Loucy (cell line): ENCODE results near the gene OR11A1.

Source experiments
- H2AFZ ChIP-seq: fragments of 200-600 bp; sonication (generic); 2 replicates; pipeline ENCODE4 v1.6.0; 2016; ENCODE audit warnings: antibody characterized with exemption, mild to moderate bottlenecking, low read length, moderate library complexity
- H3F3A ChIP-seq: fragments of 200-600 bp; 2 replicates; pipeline ENCODE4 v1.6.0; 2016; ENCODE audit warnings: antibody characterized with exemption, low read depth, mild to moderate bottlenecking
- H3K27me3 ChIP-seq: fragments of 200-600 bp; sonication (generic); 2 replicates; pipeline ENCODE4 v1.6.1; 2014; ENCODE audit warnings: low read length, mild to moderate bottlenecking; ENCODE audit not compliant: insufficient read depth, poor library complexity, severe bottlenecking
- H3K36me3 ChIP-seq: fragments of 200-600 bp; sonication (generic); 2 replicates; pipeline ENCODE4 v1.6.1; 2016; ENCODE audit warnings: low read length; ENCODE audit not compliant: insufficient read depth
- H3K4me1 ChIP-seq: fragments of 200-600 bp; sonication (generic); 2 replicates; pipeline ENCODE4 v1.5.1; 2014; ENCODE audit warnings: low read length, mild to moderate bottlenecking; ENCODE audit not compliant: insufficient read depth, poor library complexity, severe bottlenecking
- H3K4me2 ChIP-seq: fragments of 200-600 bp; sonication (generic); 2 replicates; pipeline ENCODE4 v1.6.0; 2014; ENCODE audit warnings: antibody characterized with exemption, low read length, low read depth, mild to moderate bottlenecking; ENCODE audit not compliant: poor library complexity, severe bottlenecking
- H3K4me3 ChIP-seq: fragments of 200-600 bp; sonication (generic); 2 replicates; pipeline ENCODE4 v1.5.1; 2014; ENCODE audit warnings: low read length, mild to moderate bottlenecking, mixed read lengths; ENCODE audit not compliant: poor library complexity, severe bottlenecking
- H3K79me2 ChIP-seq: fragments of 200-600 bp; sonication (generic); 2 replicates; pipeline ENCODE4 v1.6.1; 2014; ENCODE audit warnings: low read length; ENCODE audit not compliant: insufficient read depth
- H3K9ac ChIP-seq: fragments of 200-600 bp; sonication (generic); 2 replicates; pipeline ENCODE4 v1.6.0; 2014; ENCODE audit warnings: mild to moderate bottlenecking, low read depth, low read length, moderate library complexity; ENCODE audit not compliant: poor library complexity, severe bottlenecking
- H3K9me2 ChIP-seq: fragments of 200-600 bp; sonication (generic); replicated peaks from 2 replicates; pipeline ENCODE4 v1.6.1; 2016; ENCODE audit warnings: low read depth, low read length, mixed read lengths
- H3K9me3 ChIP-seq: fragments of 200-600 bp; sonication (generic); 2 replicates; pipeline ENCODE4 v1.6.1; 2014; ENCODE audit warnings: mild to moderate bottlenecking, antibody characterized with exemption, low read length, low read depth; ENCODE audit not compliant: insufficient read depth
- H4K20me1 ChIP-seq: fragments of 200-600 bp; sonication (generic); 2 replicates; pipeline ENCODE4 v1.6.0; 2014; ENCODE audit warnings: antibody characterized with exemption, low read length, mild to moderate bottlenecking; ENCODE audit not compliant: insufficient read depth, poor library complexity, severe bottlenecking
- CTCF ChIP-seq: fragments of 200-600 bp; sonication (generic); conservative IDR thresholded peaks from 2 replicates; pipeline ENCODE4 v1.5.1; 2014; ENCODE audit warnings: mild to moderate bottlenecking, antibody characterized with exemption, low read length
- EZH2phosphoT487 ChIP-seq: fragments of 200-600 bp; IDR thresholded peaks from 2 replicates; pipeline ENCODE4 v1.6.1; 2018; ENCODE audit warnings: antibody characterized with exemption, mild to moderate bottlenecking, moderate library complexity, borderline replicate concordance

OR11A1 gene

GRCh38 chr6:29477923-29478450, 21.1 kb upstream of the OR11A1 start:
- Histone ChIP-seq H3K9me3 (peaks cover 9% of the 10 kb centered on the region), H3K4me2 (no peak overlapping the region), H3K27me3 (no peaks in the 10 kb centered on the region), H3K36me3 (no peaks in the 10 kb centered on the region), H4K20me1 (no peaks in the 10 kb centered on the region), H2AFZ (no peak overlapping the region), H3K9me2 (no peaks in the 10 kb centered on the region), H3K79me2 (no peaks in the 10 kb centered on the region), H3K4me3 (no peak overlapping the region), H3K9ac (no peak overlapping the region), H3K4me1 (peaks cover 23% of the 10 kb centered on the region), H3F3A (peaks cover 5% of the 10 kb centered on the region; the same call in 1 of the 2 replicates)
- TF ChIP-seq EZH2phosphoT487, result no peak
- TF ChIP-seq CTCF, result no peak

GRCh38 chr6:29474996-29475395, 18.1 kb upstream of the OR11A1 start:
- Histone ChIP-seq H3K9me2 (no peaks in the 10 kb centered on the region), H3K9ac (no peak overlapping the region), H3K36me3 (no peaks in the 10 kb centered on the region), H3K9me3 (no peaks in the 10 kb centered on the region), H3K4me3 (no peak overlapping the region), H2AFZ (no peak overlapping the region), H4K20me1 (no peaks in the 10 kb centered on the region), H3F3A (no peaks in the 10 kb centered on the region), H3K27me3 (no peaks in the 10 kb centered on the region), H3K4me1 (peaks cover 17% of the 10 kb centered on the region), H3K4me2 (no peak overlapping the region), H3K79me2 (no peaks in the 10 kb centered on the region)
- TF ChIP-seq EZH2phosphoT487 (no peak), CTCF (no peak)

GRCh38 chr6:29466241-29466640, 9.4 kb upstream of the OR11A1 start:
- no peaks in the 10 kb centered on the region for H3F3A ChIP-seq
- H3K4me3 ChIP-seq, result no peak overlapping the region
- no peaks in the 10 kb centered on the region for H3K9me2 ChIP-seq
- no peaks in the 10 kb centered on the region for H3K36me3 ChIP-seq
- peaks cover 36% of the 10 kb centered on the region for H3K4me1 ChIP-seq
- TF ChIP-seq EZH2phosphoT487, result no peak
- no peak for TF ChIP-seq CTCF
- no peaks in the 10 kb centered on the region for H3K27me3 ChIP-seq
- no peaks in the 10 kb centered on the region for H3K79me2 ChIP-seq
- H2AFZ ChIP-seq, result peak overlapping the region; percentile 41; the same call in 1 of the 2 replicates
- H4K20me1 ChIP-seq, result no peaks in the 10 kb centered on the region
- no peak overlapping the region for H3K9ac ChIP-seq
- no peaks in the 10 kb centered on the region for H3K9me3 ChIP-seq
- peak overlapping the region; percentile 29 for H3K4me2 ChIP-seq
